ENCODE results near the gene APLP2. TPM values are rescaled to one million over a fixed set of nuclear protein-coding genes. Genes with fewer than 3 reads are reported as not detected.

Gene APLP2
- total RNA-seq, 1 donor from 2014 or later, result 106 TPM

- Histone ChIP-seq H3K9me3 (ENCODE audit: control insufficient read depth in 3 of 3, low read length in 3 of 3) (no peaks in the 10 kb centered on the region), H3K9ac (ENCODE audit: low read depth in 1 of 3, low read length in 3 of 3) (no peak overlapping the region), H3K4me1 (ENCODE audit: control insufficient read depth in 3 of 3, insufficient read depth in 3 of 3, low read length in 3 of 3) (peaks cover 0 to 8% (median 0%) of the 10 kb centered on the region in 3 donors), H3K4me3 (ENCODE audit: low read length in 3 of 3) (no peak overlapping the region), H3K36me3 (ENCODE audit: control insufficient read depth in 3 of 3, insufficient read depth in 3 of 3, low read length in 3 of 3) (peaks cover 33 to 53% (median 36%) of the 10 kb centered on the region in 3 donors), H3K27ac (ENCODE audit: low read depth, low read length) (no peak overlapping the region), H3K27me3 (ENCODE audit: control insufficient read depth in 3 of 3, insufficient read depth in 3 of 3, low read length in 3 of 3) (no peaks in the 10 kb centered on the region)
These were observed 66.4 kb downstream of the APLP2 start for GRCh38 chr11:130136107-130136506.

- Histone ChIP-seq H3K4me1 (ENCODE audit: control insufficient read depth in 3 of 3, insufficient read depth in 3 of 3, low read length in 3 of 3) (peaks cover 0 to 8% (median 0%) of the 10 kb centered on the region in 3 donors), H3K4me3 (ENCODE audit: low read length in 3 of 3) (no peak overlapping the region), H3K9ac (ENCODE audit: low read depth in 1 of 3, low read length in 3 of 3) (no peak overlapping the region), H3K27me3 (ENCODE audit: control insufficient read depth in 3 of 3, insufficient read depth in 3 of 3, low read length in 3 of 3) (no peaks in the 10 kb centered on the region), H3K27ac (ENCODE audit: low read depth, low read length) (no peak overlapping the region), H3K9me3 (ENCODE audit: control insufficient read depth in 3 of 3, low read length in 3 of 3) (no peaks in the 10 kb centered on the region), H3K36me3 (ENCODE audit: control insufficient read depth in 3 of 3, insufficient read depth in 3 of 3, low read length in 3 of 3) (peaks cover 42 to 60% (median 42%) of the 10 kb centered on the region in 3 donors)
These were observed 68.3 kb downstream of the APLP2 start for GRCh38 chr11:130137999-130138398.

- peaks cover 0 to 8% (median 0%) of the 10 kb centered on the region in 3 donors for H3K4me1 ChIP-seq (ENCODE audit: control insufficient read depth in 3 of 3, insufficient read depth in 3 of 3, low read length in 3 of 3)
- H3K36me3 ChIP-seq (ENCODE audit: control insufficient read depth in 3 of 3, insufficient read depth in 3 of 3, low read length in 3 of 3), result peaks cover 40 to 66% (median 47%) of the 10 kb centered on the region in 3 donors
- H3K9ac ChIP-seq (ENCODE audit: low read depth in 1 of 3, low read length in 3 of 3), result no peak overlapping the region
- no peak overlapping the region for H3K27ac ChIP-seq (ENCODE audit: low read depth, low read length)
- H3K9me3 ChIP-seq (ENCODE audit: control insufficient read depth in 3 of 3, low read length in 3 of 3), result no peaks in the 10 kb centered on the region
- H3K27me3 ChIP-seq (ENCODE audit: control insufficient read depth in 3 of 3, insufficient read depth in 3 of 3, low read length in 3 of 3), result no peaks in the 10 kb centered on the region
- no peak overlapping the region for H3K4me3 ChIP-seq (ENCODE audit: low read length in 3 of 3)
These were observed 69.7 kb downstream of the APLP2 start for GRCh38 chr11:130139401-130139800.

- Histone ChIP-seq H3K4me3 (ENCODE audit: low read length in 3 of 3) (no peak overlapping the region), H3K27ac (ENCODE audit: low read depth, low read length) (no peak overlapping the region), H3K27me3 (ENCODE audit: control insufficient read depth in 3 of 3, insufficient read depth in 3 of 3, low read length in 3 of 3) (no peaks in the 10 kb centered on the region), H3K4me1 (ENCODE audit: control insufficient read depth in 3 of 3, insufficient read depth in 3 of 3, low read length in 3 of 3) (peaks cover 5 to 17% (median 8%) of the 10 kb centered on the region in 3 donors), H3K9ac (ENCODE audit: low read depth in 1 of 3, low read length in 3 of 3) (no peak overlapping the region), H3K36me3 (ENCODE audit: control insufficient read depth in 3 of 3, insufficient read depth in 3 of 3, low read length in 3 of 3) (peaks cover 38 to 58% (median 41%) of the 10 kb centered on the region in 3 donors), H3K9me3 (ENCODE audit: control insufficient read depth in 3 of 3, low read length in 3 of 3) (no peaks in the 10 kb centered on the region)
These were observed 72.1 kb downstream of the APLP2 start for GRCh38 chr11:130141561-130142341.

GRCh38 chr11:130144141-130144540 lies 74.4 kb downstream of the APLP2 start:
- Histone ChIP-seq H3K4me1 (ENCODE audit: control insufficient read depth in 3 of 3, insufficient read depth in 3 of 3, low read length in 3 of 3) (peaks cover 5 to 15% (median 8%) of the 10 kb centered on the region in 3 donors), H3K36me3 (ENCODE audit: control insufficient read depth in 3 of 3, insufficient read depth in 3 of 3, low read length in 3 of 3) (peaks cover 34 to 48% (median 40%) of the 10 kb centered on the region in 3 donors), H3K4me3 (ENCODE audit: low read length in 3 of 3) (no peak overlapping the region), H3K27me3 (ENCODE audit: control insufficient read depth in 3 of 3, insufficient read depth in 3 of 3, low read length in 3 of 3) (no peaks in the 10 kb centered on the region), H3K9ac (ENCODE audit: low read depth in 1 of 3, low read length in 3 of 3) (no peak overlapping the region), H3K27ac (ENCODE audit: low read depth, low read length) (no peak overlapping the region), H3K9me3 (ENCODE audit: control insufficient read depth in 3 of 3, low read length in 3 of 3) (no peaks in the 10 kb centered on the region)

GRCh38 chr11:130144861-130145281 lies 75.2 kb downstream of the APLP2 start:
- Histone ChIP-seq H3K27ac (ENCODE audit: low read depth, low read length) (no peak overlapping the region), H3K9me3 (ENCODE audit: control insufficient read depth in 3 of 3, low read length in 3 of 3) (no peaks in the 10 kb centered on the region), H3K4me1 (ENCODE audit: control insufficient read depth in 3 of 3, insufficient read depth in 3 of 3, low read length in 3 of 3) (peaks cover 5 to 10% (median 8%) of the 10 kb centered on the region in 3 donors), H3K27me3 (ENCODE audit: control insufficient read depth in 3 of 3, insufficient read depth in 3 of 3, low read length in 3 of 3) (no peaks in the 10 kb centered on the region), H3K4me3 (ENCODE audit: low read length in 3 of 3) (no peak overlapping the region), H3K36me3 (ENCODE audit: control insufficient read depth in 3 of 3, insufficient read depth in 3 of 3, low read length in 3 of 3) (peaks cover 34 to 43% (median 38%) of the 10 kb centered on the region in 3 donors), H3K9ac (ENCODE audit: low read depth in 1 of 3, low read length in 3 of 3) (no peak overlapping the region)

- H3K36me3 ChIP-seq (ENCODE audit: control insufficient read depth in 3 of 3, insufficient read depth in 3 of 3, low read length in 3 of 3), result peaks cover 32 to 38% (median 36%) of the 10 kb centered on the region in 3 donors
- no peak overlapping the region for H3K9ac ChIP-seq (ENCODE audit: low read depth in 1 of 3, low read length in 3 of 3)
- no peak overlapping the region for H3K4me3 ChIP-seq (ENCODE audit: low read length in 3 of 3)
- H3K9me3 ChIP-seq (ENCODE audit: control insufficient read depth in 3 of 3, low read length in 3 of 3), result no peaks in the 10 kb centered on the region
- peaks cover 5 to 10% (median 8%) of the 10 kb centered on the region in 3 donors for H3K4me1 ChIP-seq (ENCODE audit: control insufficient read depth in 3 of 3, insufficient read depth in 3 of 3, low read length in 3 of 3)
- no peaks in the 10 kb centered on the region for H3K27me3 ChIP-seq (ENCODE audit: control insufficient read depth in 3 of 3, insufficient read depth in 3 of 3, low read length in 3 of 3)
- no peak overlapping the region for H3K27ac ChIP-seq (ENCODE audit: low read depth, low read length)
These were observed 75.7 kb downstream of the APLP2 start for GRCh38 chr11:130145311-130145812.

GRCh38 chr11:130145975-130146776 lies 76.5 kb downstream of the APLP2 start:
- Histone ChIP-seq H3K4me3 (ENCODE audit: low read length in 3 of 3) (no peak overlapping the region), H3K27ac (ENCODE audit: low read depth, low read length) (peak overlapping the region; percentile 40), H3K9me3 (ENCODE audit: control insufficient read depth in 3 of 3, low read length in 3 of 3) (no peaks in the 10 kb centered on the region), H3K27me3 (ENCODE audit: control insufficient read depth in 3 of 3, insufficient read depth in 3 of 3, low read length in 3 of 3) (no peaks in the 10 kb centered on the region), H3K9ac (ENCODE audit: low read depth in 1 of 3, low read length in 3 of 3) (peak overlapping the region in 1 of 3 donors; percentile 20), H3K36me3 (ENCODE audit: control insufficient read depth in 3 of 3, insufficient read depth in 3 of 3, low read length in 3 of 3) (peaks cover 29 to 39% (median 36%) of the 10 kb centered on the region in 3 donors), H3K4me1 (ENCODE audit: control insufficient read depth in 3 of 3, insufficient read depth in 3 of 3, low read length in 3 of 3) (peaks cover 5 to 10% (median 8%) of the 10 kb centered on the region in 3 donors)

- Histone ChIP-seq H3K9me3 (ENCODE audit: control insufficient read depth in 3 of 3, low read length in 3 of 3) (no peaks in the 10 kb centered on the region), H3K27me3 (ENCODE audit: control insufficient read depth in 3 of 3, insufficient read depth in 3 of 3, low read length in 3 of 3) (no peaks in the 10 kb centered on the region), H3K36me3 (ENCODE audit: control insufficient read depth in 3 of 3, insufficient read depth in 3 of 3, low read length in 3 of 3) (peaks cover 23 to 32% (median 30%) of the 10 kb centered on the region in 3 donors), H3K9ac (ENCODE audit: low read depth in 1 of 3, low read length in 3 of 3) (peak overlapping the region in 1 of 3 donors; percentile 20), H3K4me3 (ENCODE audit: low read length in 3 of 3) (no peak overlapping the region), H3K4me1 (ENCODE audit: control insufficient read depth in 3 of 3, insufficient read depth in 3 of 3, low read length in 3 of 3) (peaks cover 5 to 10% (median 8%) of the 10 kb centered on the region in 3 donors), H3K27ac (ENCODE audit: low read depth, low read length) (peak overlapping the region; percentile 40)
These were observed 77.1 kb downstream of the APLP2 start for GRCh38 chr11:130146796-130147195.

Measured in skeletal muscle tissue (tissue), 4 donors.